HG03565 (cell line): ENCODE data around the gene TBC1D1.

Experiments
- ATAC-seq: cut with Tn5 transposase; IDR thresholded peaks from one replicate; pipeline ENCODE4 v1.9.1; 2021; ENCODE audit warnings: mild to moderate bottlenecking, moderate library complexity; ENCODE audit not compliant: unreplicated experiment

The TBC1D1 gene

DNA sequence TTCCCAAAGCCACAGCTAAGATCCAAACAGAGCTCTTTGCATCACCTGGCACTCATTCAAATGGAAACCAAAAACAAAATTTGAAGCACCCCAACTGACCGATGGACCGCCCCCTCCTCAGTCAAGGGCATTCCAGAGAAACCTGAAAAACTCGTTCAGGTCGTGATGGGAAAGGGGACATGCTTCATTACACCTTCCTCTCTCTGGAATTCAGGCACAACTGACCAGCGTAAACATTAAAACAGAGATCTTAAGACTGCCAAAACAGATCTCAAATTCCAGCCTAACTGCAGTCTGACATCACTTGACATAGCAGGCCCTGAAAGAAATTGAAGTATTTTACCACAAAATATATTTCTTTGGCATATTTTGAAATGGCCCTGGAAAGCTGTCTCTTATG, 97.8 kb downstream of the TBC1D1 start:
- ATAC-seq = no peak

DNA sequence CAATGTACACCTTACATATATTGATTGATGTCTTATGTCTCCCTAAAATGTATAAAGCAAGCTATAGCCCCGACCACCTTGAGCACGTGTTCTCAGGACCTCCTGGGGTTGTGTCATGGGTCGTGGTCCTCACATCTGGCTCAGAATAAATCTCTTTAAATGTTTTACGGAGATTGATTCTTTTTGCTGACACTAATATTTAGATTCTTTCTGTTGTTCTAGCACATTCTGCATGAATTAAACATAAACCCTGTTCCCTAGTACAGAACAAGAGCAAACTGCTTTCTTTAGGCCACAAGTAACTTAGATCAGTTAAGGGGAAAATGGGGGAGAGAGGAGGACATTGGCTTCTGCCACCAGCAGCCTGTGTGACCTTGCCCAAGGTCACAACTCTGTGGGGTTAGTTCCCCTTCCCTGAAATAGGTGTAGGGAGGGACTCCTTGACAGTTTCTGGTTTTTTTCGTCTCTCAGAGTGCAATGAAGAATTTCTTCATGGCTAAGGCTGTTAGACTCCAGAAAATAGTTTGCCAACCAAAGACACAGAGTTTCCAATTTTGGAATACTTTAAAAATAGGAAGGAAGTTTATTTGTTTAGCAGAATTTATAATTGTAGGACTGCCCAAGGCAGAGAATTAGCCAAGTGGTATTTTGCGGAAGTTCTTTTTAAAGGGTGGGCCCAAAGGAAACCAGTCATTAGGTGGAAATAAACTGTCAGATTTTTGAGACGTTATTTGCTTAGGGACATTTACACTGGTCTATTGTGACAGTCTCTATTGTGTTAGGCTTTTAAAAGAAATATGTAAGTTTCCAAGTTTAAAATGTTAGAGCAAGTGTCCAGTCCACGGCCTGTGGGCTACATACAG, 98.7 kb downstream of the TBC1D1 start:
- ATAC-seq = no peak

DNA sequence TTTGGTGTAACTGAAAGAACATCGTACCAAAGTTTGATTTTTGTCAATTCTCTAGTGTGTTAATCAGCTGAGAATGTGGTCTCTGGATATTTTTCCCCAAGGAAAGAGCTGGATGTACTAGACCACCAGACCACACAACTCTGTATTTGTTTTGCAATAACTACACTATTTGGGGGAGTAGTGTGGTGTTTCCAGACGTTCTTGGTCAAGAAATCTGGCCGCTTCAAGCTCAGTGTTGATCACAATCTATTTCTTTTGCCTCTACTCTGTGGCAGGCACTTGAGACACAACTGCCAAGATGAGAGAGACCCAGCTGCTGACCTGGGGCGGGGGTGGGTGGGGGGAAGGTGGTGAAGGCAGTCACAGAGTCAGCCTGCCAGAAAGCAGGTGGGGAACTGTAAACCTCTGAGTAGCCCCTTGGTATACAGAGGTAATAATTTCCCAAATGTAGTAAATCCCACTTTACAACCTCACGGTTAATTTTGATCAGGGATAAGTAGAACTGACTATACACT, 99.9 kb downstream of the TBC1D1 start:
- no peak for ATAC-seq

DNA sequence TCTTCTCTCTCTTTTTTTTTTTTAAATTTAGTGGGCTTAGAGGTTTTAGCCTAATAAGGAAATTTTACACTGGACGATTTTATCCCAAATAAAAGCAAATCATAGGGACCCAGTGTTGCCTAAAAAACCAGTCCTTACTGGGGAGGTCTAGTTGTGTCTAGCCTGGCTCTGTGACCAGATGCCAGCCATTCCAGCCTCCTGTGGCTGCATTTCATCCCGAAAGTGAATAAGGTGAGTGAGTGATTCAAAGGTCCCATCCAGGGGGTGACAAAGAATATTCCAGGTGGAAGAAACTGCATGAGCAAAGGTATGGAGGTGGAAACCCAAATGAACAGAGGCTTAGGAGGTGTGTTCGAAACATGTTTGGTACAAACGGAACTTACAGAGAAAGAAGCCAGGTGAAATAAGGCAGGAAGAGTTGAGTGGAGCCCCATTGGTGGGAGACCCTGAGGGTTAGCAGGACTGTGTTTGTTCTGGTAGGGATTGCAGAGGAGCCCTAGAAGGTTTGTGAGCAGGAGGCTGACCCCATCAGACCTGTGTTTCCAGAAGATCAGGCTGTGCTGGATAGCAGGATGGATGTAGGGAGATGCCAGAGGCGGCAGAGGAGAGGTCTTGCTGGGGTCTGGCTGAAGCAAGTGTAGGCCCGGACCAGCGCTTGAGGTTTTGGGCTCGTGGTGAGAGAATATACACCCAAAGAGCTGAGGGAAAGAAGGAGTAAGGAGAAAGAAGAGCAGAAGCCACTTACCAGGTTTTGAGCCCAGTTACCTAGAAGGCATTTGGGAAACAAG, 100.9 kb downstream of the TBC1D1 start:
- no peak for ATAC-seq

DNA sequence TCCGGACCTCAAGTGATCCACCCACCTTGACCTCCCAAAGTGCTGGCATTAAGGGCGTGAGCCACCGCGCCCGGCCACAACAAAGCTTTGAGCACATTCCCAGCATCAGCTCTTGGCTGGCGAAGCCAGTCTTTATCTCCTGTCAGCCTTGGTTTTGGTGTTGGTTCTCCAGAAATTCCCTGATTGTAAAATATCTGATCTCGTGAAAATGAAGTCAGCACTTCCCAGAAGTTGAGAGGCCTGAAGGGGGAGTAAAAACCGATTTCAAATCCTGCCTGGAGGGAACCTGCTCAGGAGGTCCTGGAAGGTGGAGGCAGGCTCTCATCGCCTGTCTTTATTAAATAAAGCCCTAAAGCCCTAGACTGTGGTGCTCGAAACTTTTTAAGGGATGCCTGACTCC, 102.9 kb downstream of the TBC1D1 start:
- ATAC-seq = no peak

DNA sequence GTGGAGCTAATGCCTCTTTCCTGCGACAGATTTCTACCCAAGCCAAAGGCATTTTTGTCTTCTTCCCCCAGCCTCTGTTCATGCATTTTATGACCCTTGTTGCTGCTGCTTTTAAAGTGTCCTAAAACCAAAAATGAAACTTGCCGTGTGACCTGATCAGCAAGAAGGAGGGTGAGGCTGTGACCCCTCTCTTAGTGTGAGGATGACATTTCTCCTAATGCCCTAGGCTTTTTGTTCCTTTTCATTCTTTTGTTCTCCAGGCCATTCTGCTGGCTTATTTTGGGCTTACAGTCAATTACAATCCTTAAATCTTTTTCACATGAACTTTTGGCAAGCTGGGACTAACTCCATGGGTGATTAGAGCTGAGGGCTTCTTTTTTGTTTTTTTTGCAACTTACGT, 103.7 kb downstream of the TBC1D1 start:
- no peak for ATAC-seq

DNA sequence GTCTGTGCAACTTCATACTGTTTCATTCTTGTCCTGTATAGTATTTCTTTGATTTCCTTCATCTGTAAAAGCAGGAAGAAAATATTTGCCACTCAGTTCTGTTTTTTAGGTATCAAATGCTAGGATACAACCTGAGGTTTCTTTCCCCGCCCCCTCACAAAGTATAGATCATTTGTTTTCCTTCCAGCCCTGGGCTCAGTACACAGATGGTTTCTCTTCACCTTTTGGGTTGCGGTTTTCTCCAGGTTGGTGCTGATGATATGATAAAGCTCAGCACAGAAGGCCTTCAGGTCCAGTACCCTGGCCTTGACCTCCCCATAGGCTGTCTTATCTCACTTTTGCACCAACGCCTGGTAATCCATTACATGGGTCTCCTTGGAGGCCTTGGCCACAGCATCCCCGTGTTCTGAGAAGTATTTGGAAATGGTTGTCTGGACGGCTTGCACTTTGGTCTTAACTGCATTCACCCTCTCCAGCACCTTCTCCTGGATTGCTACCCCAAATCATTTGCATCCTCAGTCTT, 104.5 kb downstream of the TBC1D1 start:
- ATAC-seq = no peak

DNA sequence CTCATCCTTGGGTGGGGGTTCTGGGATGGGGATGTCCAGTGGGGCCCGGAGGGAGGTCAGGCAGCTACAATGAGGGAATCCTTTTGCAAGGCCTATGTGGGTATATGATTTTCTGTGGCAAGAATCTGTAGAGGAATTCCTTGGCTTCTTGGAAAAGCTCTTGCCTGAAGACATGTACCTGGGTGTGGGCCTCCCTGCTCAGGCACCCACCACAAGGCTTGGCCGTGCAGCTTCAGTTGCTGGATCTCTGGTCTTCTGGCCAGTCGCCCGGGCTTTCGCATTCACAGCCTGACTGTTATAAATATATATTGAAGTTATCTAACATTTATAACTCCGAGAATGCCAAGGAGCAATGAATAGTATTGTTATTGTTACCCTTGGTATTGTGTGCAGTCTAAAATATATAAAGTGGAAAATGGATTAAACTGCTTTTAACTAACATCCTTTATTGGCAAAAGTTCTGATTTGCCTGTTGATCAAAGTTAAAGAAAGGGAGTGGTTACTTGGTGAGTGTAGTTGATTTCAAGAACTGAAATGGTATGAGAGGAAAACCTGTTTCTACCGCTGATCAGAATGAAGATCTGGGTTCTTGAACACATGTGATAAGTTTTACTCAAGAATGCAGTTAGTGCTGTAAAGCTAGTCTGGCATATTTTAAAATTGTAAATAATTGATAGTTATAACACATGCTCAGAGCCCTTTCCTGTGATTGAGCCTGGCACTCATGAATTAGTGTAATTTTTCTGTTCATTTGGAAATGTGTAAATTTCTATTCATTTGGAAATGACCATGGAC, 105.3 kb downstream of the TBC1D1 start:
- ATAC-seq = no peak

DNA sequence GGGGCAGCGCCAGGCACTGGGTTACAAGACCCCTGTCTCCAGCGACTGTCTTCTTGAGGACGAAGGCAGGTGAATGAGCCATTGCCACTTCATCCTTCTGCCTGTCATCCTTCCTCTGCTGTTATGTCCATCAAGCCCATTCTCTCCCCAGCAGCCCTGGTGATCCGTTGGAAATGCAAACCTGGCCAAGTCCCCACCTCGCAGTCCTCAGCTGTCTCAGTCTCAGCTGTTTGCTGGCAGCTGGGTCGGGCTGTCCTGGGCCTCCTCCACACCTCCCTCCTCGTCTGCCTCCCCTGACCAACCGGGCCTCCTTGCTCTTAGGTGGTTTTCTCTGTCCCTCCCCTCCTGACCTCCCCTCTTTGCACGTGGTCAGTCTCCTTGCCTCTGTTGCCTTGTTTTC, 107.3 kb downstream of the TBC1D1 start:
- no peak for ATAC-seq

DNA sequence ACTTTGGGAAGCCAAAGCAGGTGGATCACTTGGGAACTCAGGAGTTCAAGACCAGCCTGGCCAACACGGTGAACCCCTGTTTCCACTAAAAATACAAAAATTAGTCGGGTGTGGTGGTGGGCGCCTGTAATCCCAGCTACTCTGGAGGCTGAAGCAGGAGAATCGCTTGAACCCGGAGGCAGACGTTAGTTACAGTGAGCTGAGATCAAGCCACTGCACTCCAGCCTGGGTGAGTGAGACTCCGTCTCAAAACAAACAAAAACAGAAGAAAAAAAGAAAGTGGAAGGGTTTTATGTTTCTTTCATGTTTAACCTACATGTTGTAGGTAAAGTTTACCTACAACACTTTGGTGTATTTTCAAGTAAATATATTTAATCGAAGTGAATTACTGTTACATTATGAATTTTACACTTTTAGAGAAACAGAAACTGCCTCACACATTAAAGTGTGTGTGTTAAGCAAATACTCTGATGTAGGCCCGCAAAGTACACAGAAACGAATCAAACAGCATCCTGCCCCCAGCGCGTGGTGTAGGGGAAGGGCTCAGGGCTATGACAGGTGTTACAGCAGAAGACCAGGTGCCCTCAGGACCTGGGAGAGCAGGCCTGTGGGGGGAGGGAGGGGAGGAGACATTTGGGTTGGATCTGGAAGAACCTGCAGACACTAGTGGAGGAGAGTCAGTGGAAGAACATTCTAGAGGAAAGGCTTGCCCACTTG, 108.3 kb downstream of the TBC1D1 start:
- no peak for ATAC-seq

DNA sequence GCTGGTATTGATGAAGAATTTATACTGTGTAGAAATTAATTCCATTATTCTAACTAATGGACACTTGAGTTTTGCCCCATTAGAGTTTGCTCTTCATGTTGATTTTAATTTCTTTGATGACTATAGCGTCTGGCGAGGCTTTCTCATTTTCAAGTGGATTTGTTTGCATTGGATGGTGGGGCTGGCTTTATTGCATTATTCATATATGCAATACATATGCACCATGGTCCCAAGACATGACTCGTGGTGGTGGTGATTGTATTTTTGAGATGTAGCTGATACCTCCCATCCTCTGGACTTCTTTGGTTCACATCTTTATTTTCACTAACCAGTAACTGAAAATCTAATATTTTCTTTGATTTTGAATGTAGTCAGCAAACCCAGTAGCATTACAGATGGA, 109.1 kb downstream of the TBC1D1 start:
- no peak for ATAC-seq

DNA sequence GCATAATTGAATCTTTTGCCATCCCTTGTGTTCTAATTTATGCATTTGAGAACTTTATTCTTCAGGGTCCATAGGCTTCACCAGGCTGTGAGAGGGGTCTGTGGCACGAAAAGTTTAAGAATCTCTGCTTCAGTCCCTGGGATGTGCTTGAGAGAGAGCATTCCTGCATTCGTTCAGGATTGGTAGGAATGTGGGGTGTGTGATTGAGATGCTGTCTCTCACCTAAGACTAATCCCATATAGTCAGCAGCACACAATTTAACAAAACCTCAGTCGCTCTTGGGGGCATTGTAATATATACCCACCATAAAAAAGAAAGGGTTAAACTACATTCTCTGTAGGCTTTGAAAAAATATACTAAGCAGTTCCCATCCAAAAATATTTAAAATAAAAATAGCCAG, 111.0 kb downstream of the TBC1D1 start:
- ATAC-seq = no peak

DNA sequence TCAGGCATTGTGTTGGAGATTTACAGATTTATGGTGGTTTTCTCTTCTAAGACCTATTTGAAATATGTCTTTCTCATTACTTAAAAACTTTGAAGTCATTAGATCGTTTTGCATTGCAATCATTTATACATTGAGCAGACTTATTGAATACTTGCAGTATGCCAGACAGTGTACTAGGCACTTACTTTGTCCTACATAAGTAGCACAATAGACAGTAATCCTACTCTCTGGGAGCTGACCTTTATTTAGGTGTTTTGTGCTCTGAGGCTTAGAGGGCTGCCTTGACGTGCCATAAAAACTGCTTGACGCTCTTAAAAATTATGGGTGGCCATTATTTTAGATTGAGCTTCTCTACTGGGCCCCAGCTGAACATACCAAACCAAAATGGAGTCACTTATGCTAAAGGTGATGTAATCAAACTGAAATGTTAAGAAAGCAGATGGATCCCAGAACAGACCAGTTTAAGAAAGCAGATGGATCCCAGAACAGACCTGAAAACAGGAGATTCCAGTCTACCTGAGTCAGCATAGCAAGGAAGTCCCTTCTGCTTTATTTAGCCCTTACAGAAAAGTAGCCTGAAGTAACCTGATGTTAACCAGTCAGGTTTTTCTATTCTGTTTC, 111.7 kb downstream of the TBC1D1 start:
- ATAC-seq = no peak

DNA sequence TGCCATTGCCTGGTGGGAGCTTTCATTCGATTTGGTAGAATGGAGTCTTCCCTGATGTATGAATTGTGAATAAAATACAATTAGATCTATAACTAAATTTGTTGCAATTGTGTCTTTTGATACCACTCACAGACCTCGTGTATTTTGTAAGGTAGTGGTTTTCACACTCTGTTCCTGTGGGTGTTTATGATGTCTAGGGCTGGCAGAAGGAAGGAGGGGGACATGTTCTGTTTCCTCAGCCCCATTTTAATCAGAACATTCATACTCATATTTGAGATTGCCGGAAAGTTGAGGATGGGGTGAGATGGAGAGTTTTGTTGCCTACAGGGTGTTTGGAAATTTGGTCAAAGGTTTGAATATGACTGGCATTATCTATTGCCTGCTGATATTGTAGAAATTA, 112.2 kb downstream of the TBC1D1 start:
- no peak for ATAC-seq

DNA sequence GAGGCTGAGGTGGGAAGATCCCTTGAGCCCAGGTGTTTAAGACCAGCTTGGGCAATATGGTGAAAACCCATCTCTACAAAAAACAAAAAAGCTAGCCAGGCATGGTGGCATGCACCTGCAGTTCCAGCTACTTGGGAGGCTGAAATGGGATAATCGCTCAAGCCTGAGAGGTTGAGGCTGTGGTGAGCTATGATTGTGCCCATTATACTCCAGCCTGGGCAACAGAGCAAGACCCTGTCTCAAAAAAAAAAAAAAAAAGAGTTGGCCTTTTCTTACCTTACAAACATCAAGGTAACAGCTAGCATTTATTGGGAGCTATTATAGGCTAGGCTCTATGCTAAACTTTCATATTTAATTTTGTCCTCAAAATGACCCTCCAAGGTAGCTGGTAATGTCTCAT, 112.7 kb downstream of the TBC1D1 start:
- ATAC-seq = no peak

DNA sequence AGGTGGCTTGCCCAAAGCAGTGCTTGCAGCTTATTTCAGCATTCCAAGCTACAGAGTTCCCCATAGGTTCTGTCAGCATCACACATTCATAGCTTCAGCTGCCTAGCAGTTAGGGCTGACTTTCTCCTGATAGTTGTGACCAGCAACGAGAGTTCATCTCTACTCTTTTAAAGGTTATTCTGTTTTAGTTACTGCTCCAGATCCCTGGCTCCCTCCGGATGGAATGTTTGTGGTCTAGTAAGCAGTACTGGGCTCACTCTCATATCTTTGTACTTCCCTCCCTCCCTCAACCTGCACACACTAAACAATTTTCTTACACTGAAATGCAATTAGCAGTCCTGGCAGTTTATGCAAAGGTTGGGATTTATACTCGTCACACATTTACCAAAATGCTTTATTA, 113.2 kb downstream of the TBC1D1 start:
- no peak for ATAC-seq

DNA sequence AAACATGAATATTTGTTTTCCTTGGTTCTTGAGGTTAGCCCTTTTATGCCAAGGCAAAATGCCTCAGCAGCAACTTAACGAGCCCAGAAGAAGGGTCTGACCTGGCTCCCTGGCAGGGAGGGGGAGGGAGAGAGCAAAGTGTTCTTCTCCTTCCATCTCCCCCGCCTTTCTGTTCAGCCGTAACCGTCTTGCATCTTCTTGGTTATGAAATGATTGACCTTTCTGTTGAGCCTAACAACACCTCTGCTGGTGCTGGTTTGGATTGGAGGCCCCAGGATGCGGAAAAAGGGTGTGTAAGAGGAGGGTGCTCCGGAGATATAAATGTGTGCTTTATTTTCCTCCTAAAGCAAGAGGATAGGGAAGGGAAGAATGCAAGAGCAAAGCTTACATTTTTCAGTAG, 114.0 kb downstream of the TBC1D1 start:
- ATAC-seq = no peak

DNA sequence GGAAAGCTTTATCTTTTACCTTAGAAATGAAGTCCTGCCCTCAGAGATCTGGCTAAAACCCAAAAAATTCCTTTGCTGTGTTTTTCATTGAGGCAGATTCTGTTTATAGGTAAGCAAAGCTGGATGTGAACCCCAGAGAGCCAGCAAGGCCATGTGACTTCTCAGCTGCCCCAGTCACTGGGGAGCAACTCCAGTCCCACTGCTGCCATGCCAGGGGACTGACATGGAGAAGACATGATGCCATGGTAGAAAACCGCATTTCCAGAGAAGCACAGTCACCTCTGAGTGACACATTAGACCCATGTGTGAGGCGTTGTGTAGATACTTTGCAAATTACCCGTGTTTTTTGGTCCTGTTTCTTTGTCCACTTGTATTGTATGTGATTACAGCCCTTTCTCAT, 114.8 kb downstream of the TBC1D1 start:
- no peak for ATAC-seq

DNA sequence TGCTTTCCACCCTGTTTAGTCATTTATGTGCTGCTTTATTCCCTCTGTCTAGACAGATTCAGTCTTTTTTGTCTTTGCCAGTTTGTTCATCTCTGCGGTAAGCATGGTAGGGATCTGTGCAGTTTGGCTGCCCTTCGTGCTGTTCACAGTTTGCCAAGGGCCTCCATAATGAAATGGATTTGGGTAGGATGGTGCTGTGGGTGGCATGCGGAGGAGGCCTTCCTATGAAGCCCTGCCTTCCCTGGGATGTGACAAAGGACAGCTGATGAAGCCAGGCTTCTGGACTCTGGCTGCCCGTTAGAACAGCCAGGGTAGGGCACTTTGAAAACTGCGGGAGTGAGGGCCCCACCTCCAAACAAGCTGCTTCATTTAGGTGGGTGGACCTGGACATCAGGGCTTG, 116.8 kb downstream of the TBC1D1 start:
- ATAC-seq = no peak

DNA sequence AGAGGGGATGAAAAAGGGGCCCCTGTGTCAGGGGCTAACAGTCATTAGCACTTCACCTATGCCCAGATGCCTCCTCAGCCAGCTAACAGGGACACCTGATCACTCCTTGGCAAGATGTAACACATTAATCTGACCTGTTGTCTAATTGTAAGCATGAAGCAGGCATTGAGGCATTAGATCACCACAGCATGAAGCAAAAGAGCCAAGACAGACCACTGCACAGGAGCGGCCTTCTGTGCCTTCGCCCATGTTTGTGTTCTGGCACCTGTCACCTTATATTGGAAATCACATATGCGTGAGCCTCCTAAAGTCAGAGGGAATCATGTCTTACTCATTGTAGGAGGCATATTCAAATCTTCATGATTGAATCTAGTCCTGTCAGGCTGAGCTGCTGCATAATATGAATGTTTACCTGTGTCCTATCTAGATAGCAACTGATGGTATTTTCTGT, 117.7 kb downstream of the TBC1D1 start:
- no peak for ATAC-seq
